ENCODE results near the gene CACNA1A. TPM values are rescaled to one million over a fixed set of nuclear protein-coding genes. Genes with fewer than 3 reads are reported as not detected.
A peak's percentile ranks its signal among the peaks of the same experiment; 100 is the strongest.

Gene CACNA1A
- polyA plus RNA-seq, 3 donors, result 0.08 to 0.09 TPM; not detected in 1

- Histone ChIP-seq H3K27ac (ENCODE audit: low read depth in 1 of 2, low read length in 2 of 2) (no peak overlapping the region), H3K9ac (ENCODE audit: insufficient read depth, low read length, poor library complexity, severe bottlenecking) (no peak overlapping the region), H4K20me1 (ENCODE audit: insufficient read depth, low read length) (no peaks in the 10 kb centered on the region), H3K9me3 (replicated peaks in 1 of 2; ENCODE audit: control insufficient read depth in 1 of 2, insufficient read depth in 1 of 2, low read length in 2 of 2) (no peaks in the 10 kb centered on the region), H2AFZ (ENCODE audit: insufficient read depth, low read depth, low read length, poor library complexity, severe bottlenecking) (no peak overlapping the region), H3K79me2 (ENCODE audit: insufficient read depth, low read length) (no peaks in the 10 kb centered on the region), H3K36me3 (replicated peaks in 1 of 2; ENCODE audit: control insufficient read depth in 1 of 2, insufficient read depth in 2 of 2, low read length in 2 of 2) (no peaks in the 10 kb centered on the region), H3K4me1 (ENCODE audit: control insufficient read depth in 1 of 2, insufficient read depth in 2 of 2, low read length in 2 of 2) (peaks cover 11 to 30% of the 10 kb centered on the region in 2 donors), H3K4me3 (replicated peaks in 1 of 3; ENCODE audit: low read depth in 2 of 3, low read length in 3 of 3) (no peak overlapping the region), H3K4me2 (replicated peaks; ENCODE audit: extremely low read depth, low read length, poor library complexity, severe bottlenecking) (no peak overlapping the region), H3K27me3 (ENCODE audit: control insufficient read depth in 2 of 2, insufficient read depth in 2 of 2, low read length in 2 of 2) (no peaks in the 10 kb centered on the region)
- Mint-ChIP-seq H3K27me3 (ENCODE audit: low read depth in 3 of 3) (peaks cover 2 to 6% (median 2%) of the 10 kb centered on the region in 3 donors), H3K9me3 (no peaks in the 10 kb centered on the region), H3K4me1 (peaks cover 12% of the 10 kb centered on the region), H3K27ac (peak overlapping the region in 1 of 7 donors; percentile 36), H3K36me3 (no peaks in the 10 kb centered on the region), H3K4me3 (no peak overlapping the region)
- no peak for TF ChIP-seq CTCF (IDR thresholded peaks at IDR 0.05)
- 92% methylated on average over 3 of the region's 13 CpGs for WGBS (ENCODE audit: insufficient coverage)
- intact Hi-C loops (cut with micrococcal nuclease), result no loop called here
- DNase-seq, result no peak
These were observed 295.9 kb downstream of the CACNA1A start for GRCh38 chr19:13210339-13210775.

- Histone ChIP-seq H2AFZ (ENCODE audit: insufficient read depth, low read depth, low read length, poor library complexity, severe bottlenecking) (no peak overlapping the region), H3K79me2 (ENCODE audit: insufficient read depth, low read length) (no peaks in the 10 kb centered on the region), H3K27ac (ENCODE audit: low read depth in 1 of 2, low read length in 2 of 2) (peak overlapping the region in 1 of 2 donors; percentile 83), H3K9ac (ENCODE audit: insufficient read depth, low read length, poor library complexity, severe bottlenecking) (no peak overlapping the region), H3K36me3 (replicated peaks in 1 of 2; ENCODE audit: control insufficient read depth in 1 of 2, insufficient read depth in 2 of 2, low read length in 2 of 2) (no peaks in the 10 kb centered on the region), H3K9me3 (replicated peaks in 1 of 2; ENCODE audit: control insufficient read depth in 1 of 2, insufficient read depth in 1 of 2, low read length in 2 of 2) (no peaks in the 10 kb centered on the region), H3K4me3 (replicated peaks in 1 of 3; ENCODE audit: low read depth in 2 of 3, low read length in 3 of 3) (peak overlapping the region in 1 of 3 experiments; percentile 73), H3K27me3 (ENCODE audit: control insufficient read depth in 2 of 2, insufficient read depth in 2 of 2, low read length in 2 of 2) (no peaks in the 10 kb centered on the region), H3K4me2 (replicated peaks; ENCODE audit: extremely low read depth, low read length, poor library complexity, severe bottlenecking) (peak overlapping the region; percentile 81), H3K4me1 (ENCODE audit: control insufficient read depth in 1 of 2, insufficient read depth in 2 of 2, low read length in 2 of 2) (peaks cover 11 to 30% of the 10 kb centered on the region in 2 donors), H4K20me1 (ENCODE audit: insufficient read depth, low read length) (no peaks in the 10 kb centered on the region)
- intact Hi-C loops (cut with micrococcal nuclease), result loop anchor here (2.0 to 5.0 kb wide), 3 partner anchors 43 to 53 kb away; no protein-coding TSS in a partner anchor
- Mint-ChIP-seq H3K27ac (peak overlapping the region in 6 of 7 donors; percentile 70 to 96 (median 91)), H3K36me3 (no peaks in the 10 kb centered on the region), H3K9me3 (no peaks in the 10 kb centered on the region), H3K27me3 (ENCODE audit: low read depth in 3 of 3) (peaks cover 1 to 6% (median 2%) of the 10 kb centered on the region in 3 donors), H3K4me3 (peak overlapping the region in 1 of 2 donors; percentile 60), H3K4me1 (peaks cover 12% of the 10 kb centered on the region)
- TF ChIP-seq CTCF (IDR thresholded peaks at IDR 0.05), result no peak
- DNase-seq, result no peak
- 95% methylated on average over 13 of the region's 13 CpGs for WGBS (ENCODE audit: insufficient coverage)
These were observed 296.6 kb downstream of the CACNA1A start for GRCh38 chr19:13209484-13210338.

All from CD14-positive monocyte (primary cell).